ENCODE results near the gene SNX5.

DNA sequence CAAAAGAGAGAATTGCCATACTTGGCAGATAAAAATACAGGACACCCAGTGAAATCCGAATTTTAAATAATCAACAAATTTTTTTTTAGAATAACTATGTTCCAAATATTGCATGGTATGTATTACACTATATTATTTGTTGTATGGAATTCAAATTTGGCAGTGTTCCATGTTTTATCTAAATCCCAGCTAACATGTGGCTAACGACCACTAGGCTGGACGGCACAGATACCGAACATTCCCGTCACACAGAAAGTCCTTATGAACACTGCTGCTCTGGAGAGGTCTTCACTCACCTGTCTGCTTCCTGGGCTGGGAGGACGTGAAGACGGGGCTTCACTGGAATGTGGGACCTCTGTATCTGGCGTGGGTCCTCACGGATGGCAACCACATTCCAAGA is 32.8 kb downstream of the SNX5 start:
- TF ChIP-seq, protein P1, sequence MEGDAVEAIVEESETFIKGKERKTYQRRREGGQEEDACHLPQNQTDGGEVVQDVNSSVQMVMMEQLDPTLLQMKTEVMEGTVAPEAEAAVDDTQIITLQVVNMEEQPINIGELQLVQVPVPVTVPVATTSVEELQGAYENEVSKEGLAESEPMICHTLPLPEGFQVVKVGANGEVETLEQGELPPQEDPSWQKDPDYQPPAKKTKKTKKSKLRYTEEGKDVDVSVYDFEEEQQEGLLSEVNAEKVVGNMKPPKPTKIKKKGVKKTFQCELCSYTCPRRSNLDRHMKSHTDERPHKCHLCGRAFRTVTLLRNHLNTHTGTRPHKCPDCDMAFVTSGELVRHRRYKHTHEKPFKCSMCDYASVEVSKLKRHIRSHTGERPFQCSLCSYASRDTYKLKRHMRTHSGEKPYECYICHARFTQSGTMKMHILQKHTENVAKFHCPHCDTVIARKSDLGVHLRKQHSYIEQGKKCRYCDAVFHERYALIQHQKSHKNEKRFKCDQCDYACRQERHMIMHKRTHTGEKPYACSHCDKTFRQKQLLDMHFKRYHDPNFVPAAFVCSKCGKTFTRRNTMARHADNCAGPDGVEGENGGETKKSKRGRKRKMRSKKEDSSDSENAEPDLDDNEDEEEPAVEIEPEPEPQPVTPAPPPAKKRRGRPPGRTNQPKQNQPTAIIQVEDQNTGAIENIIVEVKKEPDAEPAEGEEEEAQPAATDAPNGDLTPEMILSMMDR (IDR thresholded peaks at IDR 0.05) = no peak
- no peak for TF ChIP-seq POLR2A (IDR thresholded peaks at IDR 0.05)
